Stimulated activated CD4-positive, alpha-beta T cell treated with anti-CD3 and anti-CD28 coated beads, TNF-alpha, amount 100 ng/mL, for 24 hours (primary cell): ENCODE results near the gene PPM1H.
A peak's percentile ranks its signal among the peaks of the same experiment; 100 is the strongest.
"Not testable (repeated sequence)": the region's sequence is repeated elsewhere in the genome, so short reads cannot be mapped to it uniquely, and the experiment has no call there.

ENCODE experiments used
- DNase-seq, 3 experiments: peaks; one replicate each; pipeline ENCODE4 v3.0.0-alpha.2; 2020; ENCODE audit warnings: low read depth in 3 of 3

Gene PPM1H, protein sequence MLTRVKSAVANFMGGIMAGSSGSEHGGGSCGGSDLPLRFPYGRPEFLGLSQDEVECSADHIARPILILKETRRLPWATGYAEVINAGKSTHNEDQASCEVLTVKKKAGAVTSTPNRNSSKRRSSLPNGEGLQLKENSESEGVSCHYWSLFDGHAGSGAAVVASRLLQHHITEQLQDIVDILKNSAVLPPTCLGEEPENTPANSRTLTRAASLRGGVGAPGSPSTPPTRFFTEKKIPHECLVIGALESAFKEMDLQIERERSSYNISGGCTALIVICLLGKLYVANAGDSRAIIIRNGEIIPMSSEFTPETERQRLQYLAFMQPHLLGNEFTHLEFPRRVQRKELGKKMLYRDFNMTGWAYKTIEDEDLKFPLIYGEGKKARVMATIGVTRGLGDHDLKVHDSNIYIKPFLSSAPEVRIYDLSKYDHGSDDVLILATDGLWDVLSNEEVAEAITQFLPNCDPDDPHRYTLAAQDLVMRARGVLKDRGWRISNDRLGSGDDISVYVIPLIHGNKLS

GRCh38 chr12:62934799-62935674 lies at the start of gene PPM1H:
PPM1H (minus strand) TSS chr12:62935150; CDS start chr12:62934736, 414 bp downstream.
- peak in 1 of 3 experiments; percentile 21 for DNase-seq

DNA sequence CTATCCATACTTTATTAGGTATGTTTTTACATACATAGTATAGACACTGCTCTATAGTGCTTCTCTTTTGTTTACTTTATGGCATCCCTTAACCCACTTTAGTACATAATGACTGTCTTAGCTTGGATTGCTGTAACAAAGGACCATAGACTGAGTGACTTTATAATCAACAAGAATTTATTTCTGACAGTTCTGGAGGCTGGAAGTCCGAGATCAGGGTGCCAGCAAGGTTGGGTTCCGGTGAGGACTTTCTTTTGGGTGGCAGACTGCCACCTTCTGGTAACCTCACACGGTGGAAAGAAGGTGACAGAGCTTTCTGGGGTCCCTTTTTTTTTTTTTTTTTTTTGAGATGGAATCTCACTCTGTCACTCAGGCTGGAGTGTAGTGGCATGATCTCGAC lies 48.6 kb upstream of the PPM1H start:
- DNase-seq = no peak

GRCh38 chr12:62978768-62979167 lies 43.8 kb upstream of the PPM1H start:
- DNase-seq = no peak

- DNase-seq = no peak
These were observed 42.9 kb upstream of the PPM1H start for GRCh38 chr12:62977883-62978282.

DNA sequence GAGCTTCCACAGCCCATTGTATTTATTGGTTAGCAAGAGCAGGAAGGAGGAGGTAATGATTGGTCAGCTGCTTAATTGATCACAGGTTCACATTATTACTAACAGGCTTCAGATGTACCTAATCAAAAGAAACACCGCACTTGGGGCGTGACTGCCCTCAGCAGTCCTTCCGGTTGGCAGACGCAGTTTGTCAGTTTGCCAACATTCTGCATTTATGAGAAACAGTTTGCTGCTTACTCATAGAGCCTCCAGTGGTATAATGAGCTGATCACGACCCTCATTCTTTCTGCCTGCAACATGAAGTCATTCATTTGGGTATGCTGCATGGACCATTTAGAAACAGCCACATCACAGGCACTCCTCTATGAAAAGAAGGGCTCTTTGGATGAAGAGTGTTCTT lies 42.5 kb upstream of the PPM1H start:
- DNase-seq = no peak

DNA sequence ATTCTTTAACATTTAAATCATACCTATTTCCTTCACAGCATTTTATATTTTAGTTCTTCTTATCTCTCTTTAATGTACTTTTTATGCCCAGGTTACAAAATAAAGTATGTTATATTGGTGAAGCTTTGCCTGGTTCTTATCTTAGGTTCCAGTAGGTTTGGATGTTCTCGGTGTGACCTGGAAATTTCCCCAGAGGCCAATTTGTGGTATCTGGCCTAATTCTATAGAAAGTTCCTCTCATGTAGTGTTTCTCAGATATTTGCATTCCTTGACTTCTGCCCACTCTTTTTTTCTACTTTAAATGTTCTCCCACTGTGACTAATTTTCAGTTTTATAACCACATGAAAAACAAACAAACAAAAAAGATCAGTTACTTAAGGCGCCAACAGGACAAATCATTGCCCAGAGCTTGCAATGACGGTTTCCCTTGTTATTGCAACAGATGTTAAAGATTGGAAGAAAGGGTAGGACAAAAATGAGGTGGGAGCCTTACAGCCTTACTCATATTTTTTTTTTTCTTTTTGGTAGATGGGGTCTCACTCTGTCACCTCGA lies 41.2 kb upstream of the PPM1H start:
- no peak for DNase-seq

GRCh38 chr12:62971769-62972525 lies 37.0 kb upstream of the PPM1H start:
- DNase-seq = no peak

GRCh38 chr12:62969695-62970094 lies 34.7 kb upstream of the PPM1H start:
- DNase-seq = no peak

DNA sequence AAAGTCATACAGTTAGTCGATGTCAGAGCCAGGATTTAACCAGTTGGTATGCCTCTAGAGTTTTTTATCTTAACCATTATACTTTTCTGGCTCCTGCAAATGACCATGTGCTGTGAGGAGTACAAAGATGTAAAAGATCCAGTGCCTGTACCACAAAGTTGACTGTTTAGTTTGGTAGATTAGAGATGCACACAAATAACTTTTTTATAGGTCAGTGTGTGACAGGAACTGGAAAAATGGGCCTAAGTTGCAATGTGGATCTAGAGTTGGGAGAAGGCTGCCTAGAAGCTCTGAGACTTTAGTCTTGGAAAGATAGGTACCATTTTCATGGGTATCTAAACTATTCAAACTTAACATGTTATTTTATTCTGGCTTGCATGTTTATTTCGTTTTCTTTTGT lies 32.8 kb upstream of the PPM1H start:
- DNase-seq = no peak

DNA sequence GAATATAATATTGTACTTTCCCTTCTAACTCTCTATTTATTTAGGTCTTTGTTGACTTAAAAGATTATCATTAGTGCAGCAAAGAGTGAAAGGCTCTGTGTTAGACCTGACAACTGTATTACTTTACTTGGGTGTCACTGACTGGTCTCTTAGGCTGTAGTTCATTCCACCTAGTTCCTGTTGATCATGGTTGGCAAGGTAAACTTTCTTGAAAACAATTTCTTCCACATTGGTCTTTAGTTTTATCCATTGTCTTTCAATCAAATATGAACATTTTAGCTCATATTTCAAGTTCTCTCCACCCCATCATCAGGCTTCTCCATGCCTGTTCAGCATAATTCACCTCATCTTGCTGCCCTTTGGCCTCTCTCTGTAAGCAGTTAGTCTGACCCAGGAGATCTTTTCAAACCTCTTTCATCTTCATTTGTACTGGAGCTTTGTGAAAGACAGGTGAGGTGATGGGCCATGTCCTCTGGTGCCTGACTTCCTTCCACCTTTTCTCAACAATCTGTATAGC lies 32.1 kb upstream of the PPM1H start:
- DNase-seq = no peak

DNA sequence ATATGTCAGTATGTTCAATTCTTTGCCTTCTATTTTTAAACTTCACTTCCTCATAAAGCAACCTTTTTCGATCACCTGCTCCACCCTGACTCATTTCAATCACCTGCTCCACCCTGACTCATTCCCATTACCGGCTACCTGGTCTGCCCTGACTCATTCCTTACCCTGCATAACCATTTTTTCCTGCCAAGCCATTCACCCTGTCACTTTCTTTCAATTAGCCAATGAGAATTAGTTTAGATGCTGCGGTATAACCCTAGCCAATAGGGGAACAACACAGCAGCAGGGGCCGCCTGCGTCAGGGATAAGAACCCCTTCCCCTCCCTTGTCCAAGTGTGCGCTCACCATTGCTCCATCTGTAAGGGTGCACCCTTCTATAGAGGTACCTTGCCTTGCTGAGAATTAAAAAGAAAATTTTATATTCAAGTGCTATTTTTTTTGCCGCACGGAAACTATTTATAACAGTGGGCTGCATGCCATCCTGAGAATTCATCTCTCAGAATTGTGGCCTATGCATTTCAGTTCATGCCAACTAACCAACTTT lies 31.6 kb upstream of the PPM1H start:
- not testable (repeated sequence) for DNase-seq

DNA sequence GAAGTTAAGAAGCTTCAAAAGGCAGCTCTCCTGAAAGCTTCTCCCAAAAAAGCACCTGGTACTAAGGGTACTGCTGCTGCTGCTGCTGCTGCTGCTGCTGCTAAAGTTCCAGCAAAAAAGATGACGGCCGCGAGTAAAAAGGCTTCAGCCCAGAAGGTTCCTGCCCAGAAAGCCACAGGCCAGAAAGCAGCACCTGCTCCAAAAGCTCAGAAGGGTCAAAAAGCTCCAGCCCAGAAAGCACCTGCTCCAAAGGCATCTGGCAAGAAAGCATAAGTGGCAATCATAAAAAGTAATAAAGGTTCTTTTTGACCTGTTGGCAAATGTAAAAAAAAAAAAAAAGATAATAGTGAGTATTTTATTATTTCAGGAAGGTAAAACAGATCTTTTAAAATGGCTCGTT lies 30.8 kb upstream of the PPM1H start:
- DNase-seq = not testable (repeated sequence)

- DNase-seq = not testable (repeated sequence)
These were observed 30.3 kb upstream of the PPM1H start for GRCh38 chr12:62965242-62965641.

DNA sequence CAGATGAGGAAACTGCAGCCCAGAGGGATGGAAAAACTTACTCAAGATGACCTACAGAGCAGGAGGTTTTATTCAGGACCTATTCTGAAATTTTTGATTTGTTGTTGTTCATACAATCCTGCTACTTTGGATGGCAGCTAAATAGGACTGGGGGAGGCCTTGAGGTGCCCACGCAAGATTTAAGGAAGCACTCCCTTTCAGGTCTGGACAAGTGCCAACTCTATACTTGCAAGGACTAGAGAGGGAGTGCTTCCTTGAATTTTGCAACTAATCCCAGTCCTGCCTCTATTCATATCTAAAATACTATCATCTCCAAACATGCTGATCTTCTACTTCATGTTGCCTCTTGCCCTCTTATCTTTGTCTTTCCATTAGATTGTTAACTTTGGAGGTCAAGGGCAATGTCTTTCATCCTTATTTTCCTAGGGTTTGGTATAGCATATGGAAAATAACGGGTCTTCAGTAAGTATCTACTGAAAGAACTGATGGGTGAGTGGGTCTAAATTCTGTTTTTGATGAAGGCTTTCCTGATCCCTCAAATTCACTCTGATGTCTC lies 28.6 kb upstream of the PPM1H start:
- DNase-seq = no peak

DNA sequence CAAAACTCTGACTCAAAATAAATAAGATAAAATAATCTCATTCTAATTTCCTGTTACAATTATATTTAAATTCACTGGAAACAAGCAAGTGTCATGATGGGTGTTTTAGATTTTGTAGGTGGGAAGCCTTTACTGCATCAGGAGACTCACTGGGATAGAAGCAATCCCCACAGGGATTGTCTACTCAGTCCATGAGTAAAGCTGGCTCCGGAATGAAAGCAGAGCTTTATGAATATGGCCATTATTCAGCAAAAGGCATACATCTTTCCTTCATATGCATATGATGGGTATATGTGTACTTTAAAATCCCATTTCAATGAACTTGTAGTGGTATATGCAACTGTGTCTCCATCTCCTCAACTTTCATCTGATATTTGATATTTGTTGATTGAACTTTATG lies 25.4 kb upstream of the PPM1H start:
- DNase-seq = no peak

DNA sequence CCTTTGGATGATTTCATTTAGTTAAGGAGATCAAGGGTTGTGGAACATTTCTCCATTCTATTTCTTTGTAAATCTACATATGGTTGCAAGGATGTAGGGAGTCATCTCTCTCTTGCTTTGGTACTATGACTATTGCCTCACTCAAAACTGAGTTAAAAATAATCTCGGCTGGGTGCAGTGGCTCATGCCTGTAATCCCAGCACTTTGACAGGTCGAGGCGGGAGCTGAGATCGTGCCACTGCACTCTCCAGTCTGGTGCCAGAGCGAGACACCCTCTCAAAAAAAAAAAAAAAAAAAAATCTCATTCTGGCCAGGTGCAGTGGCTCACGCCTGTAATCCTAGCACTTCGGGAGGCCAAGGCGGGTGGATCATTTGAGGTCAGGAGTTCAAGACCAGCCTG lies 24.8 kb upstream of the PPM1H start:
- DNase-seq = no peak

DNA sequence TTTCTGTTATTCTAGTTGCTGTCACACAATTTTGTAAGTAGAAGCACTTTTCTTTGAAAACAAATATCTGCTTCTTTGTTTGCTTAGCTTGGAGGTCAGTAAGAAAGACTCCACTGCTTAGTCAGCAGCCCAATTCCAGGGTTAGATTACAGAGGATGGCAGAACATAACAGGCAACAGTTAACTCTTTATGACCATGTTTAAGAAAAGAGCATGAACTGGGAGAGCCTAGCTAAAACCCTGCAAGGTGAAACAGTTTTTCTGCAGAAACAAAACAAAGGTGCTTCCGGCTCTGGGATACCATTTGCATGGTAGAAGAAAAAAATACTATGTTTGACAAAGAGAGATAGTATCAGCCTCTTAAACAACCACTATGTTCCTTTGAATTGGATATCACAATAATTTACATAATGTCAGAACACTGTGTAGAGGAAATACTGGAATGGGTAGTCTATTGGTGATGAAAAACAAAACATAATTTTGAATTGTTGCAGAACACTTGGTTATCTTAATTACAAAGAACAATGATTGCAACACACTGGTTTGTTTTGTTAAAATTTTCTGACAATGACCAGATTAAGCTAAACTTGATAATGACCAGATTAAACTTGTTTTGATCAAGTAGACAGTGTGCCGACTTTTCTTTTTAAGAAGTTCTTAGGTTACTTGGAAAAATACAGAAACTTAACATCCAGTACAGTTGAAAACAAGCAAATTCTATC lies 22.4 kb upstream of the PPM1H start:
- DNase-seq = no peak

GRCh38 chr12:62955678-62956077 lies 20.7 kb upstream of the PPM1H start:
- no peak for DNase-seq

GRCh38 chr12:62950317-62950716 lies 15.4 kb upstream of the PPM1H start:
- no peak for DNase-seq

- no peak for DNase-seq
These were observed 13.2 kb upstream of the PPM1H start for GRCh38 chr12:62948123-62948522.
